Stomach (tissue), 4 donors: ENCODE measurements around the gene RNF113B.

Source experiments
- POLR2A ChIP-seq, 4 donors: fragments of 450-650 bp; IDR thresholded peaks; one replicate each; pipeline ENCODE4 v1.6.1; 2016; ENCODE audit warnings: antibody characterized with exemption in 4 of 4, control low read depth in 2 of 4, mild to moderate bottlenecking in 1 of 4, moderate library complexity in 1 of 4
- TF ChIP-seq, protein P1 (sequence below), 7 experiments: fragments of 450-650 bp in 4 of 7; fragments of 200-600 bp in 3 of 7; sonication (generic) in 3 of 7; IDR thresholded peaks; one replicate each; pipeline ENCODE4 v1.5.1; 2016 to 2019; ENCODE audit warnings: antibody characterized with exemption in 7 of 7, control low read depth in 2 of 7, mild to moderate bottlenecking in 1 of 7

DNA sequence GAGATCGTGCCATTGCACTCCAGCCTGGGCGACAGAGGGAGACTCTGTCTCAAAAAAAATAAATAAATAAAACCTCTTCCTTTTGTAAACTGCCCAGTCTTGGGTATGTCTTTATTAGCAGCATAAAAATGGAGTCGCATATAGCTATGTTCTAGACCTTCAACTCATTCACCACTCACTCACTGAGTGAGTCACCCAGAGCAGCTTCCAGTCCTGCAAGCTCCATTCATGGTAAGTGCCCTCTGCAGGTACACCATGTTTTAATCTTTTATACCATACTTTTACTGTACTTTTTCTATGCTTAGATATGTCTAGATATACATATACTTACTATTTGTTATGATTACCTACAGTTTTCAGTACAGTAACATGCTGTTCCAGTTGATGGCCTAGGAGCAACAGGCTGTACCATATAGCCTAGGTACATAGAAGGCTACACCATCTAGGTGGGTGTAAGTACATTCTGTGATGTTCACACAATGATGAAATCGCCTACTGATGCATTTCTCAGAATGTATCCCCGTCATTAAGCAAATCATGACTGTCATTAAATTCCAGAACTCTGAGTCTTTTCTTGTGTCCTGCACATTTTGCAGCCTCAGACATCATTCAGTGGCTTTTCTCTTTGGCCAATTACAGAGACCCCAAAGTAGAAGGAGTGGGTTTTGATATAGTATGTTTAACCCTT lies 47.9 kb downstream of the RNF113B start:
- TF ChIP-seq, protein P1, sequence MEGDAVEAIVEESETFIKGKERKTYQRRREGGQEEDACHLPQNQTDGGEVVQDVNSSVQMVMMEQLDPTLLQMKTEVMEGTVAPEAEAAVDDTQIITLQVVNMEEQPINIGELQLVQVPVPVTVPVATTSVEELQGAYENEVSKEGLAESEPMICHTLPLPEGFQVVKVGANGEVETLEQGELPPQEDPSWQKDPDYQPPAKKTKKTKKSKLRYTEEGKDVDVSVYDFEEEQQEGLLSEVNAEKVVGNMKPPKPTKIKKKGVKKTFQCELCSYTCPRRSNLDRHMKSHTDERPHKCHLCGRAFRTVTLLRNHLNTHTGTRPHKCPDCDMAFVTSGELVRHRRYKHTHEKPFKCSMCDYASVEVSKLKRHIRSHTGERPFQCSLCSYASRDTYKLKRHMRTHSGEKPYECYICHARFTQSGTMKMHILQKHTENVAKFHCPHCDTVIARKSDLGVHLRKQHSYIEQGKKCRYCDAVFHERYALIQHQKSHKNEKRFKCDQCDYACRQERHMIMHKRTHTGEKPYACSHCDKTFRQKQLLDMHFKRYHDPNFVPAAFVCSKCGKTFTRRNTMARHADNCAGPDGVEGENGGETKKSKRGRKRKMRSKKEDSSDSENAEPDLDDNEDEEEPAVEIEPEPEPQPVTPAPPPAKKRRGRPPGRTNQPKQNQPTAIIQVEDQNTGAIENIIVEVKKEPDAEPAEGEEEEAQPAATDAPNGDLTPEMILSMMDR (IDR thresholded peaks at IDR 0.05) = no peak
- TF ChIP-seq POLR2A (IDR thresholded peaks at IDR 0.05) = no peak
